Esophagus (tissue), 2 donors: ENCODE results near the gene GJE1. TPM values are rescaled to one million over a fixed set of nuclear protein-coding genes. Genes with fewer than 3 reads are reported as not detected.
"Not testable (repeated sequence)": the region's sequence is repeated elsewhere in the genome, so short reads cannot be mapped to it uniquely, and the experiment has no call there.

Experiments
- H3K27ac ChIP-seq, 2 donors: one replicate each; pipeline ENCODE4 v1.5.1; 2013; ENCODE audit warnings: low read depth in 2 of 2, mild to moderate bottlenecking in 2 of 2, inconsistent platforms in 1 of 2, low read length in 1 of 2, moderate library complexity in 1 of 2
- H3K27me3 ChIP-seq, 2 donors: one replicate each; pipeline ENCODE4 v1.6.1; 2013; ENCODE audit warnings: low read length in 2 of 2, control low read depth in 1 of 2, mild to moderate bottlenecking in 1 of 2; ENCODE audit not compliant: insufficient read depth in 2 of 2, control insufficient read depth in 1 of 2
- H3K36me3 ChIP-seq, 2 donors: one replicate each; pipeline ENCODE4 v1.6.1; 2013; ENCODE audit warnings: low read length in 1 of 2; ENCODE audit not compliant: control insufficient read depth in 2 of 2, insufficient read depth in 2 of 2
- H3K4me1 ChIP-seq, 2 donors: one replicate each; pipeline ENCODE4 v1.6.1; 2013; ENCODE audit warnings: low read length in 1 of 2; ENCODE audit not compliant: control insufficient read depth in 2 of 2, insufficient read depth in 2 of 2
- H3K4me3 ChIP-seq, 2 donors: one replicate each; pipeline ENCODE4 v1.5.1; 2013; ENCODE audit warnings: low read length in 2 of 2, mild to moderate bottlenecking in 2 of 2, low read depth in 1 of 2, moderate library complexity in 1 of 2
- H3K9me3 ChIP-seq, 2 donors: one replicate each; pipeline ENCODE4 v1.6.1; 2013; ENCODE audit warnings: mild to moderate bottlenecking in 2 of 2, low read depth in 1 of 2, low read length in 1 of 2, moderate library complexity in 1 of 2; ENCODE audit not compliant: control insufficient read depth in 2 of 2, insufficient read depth in 1 of 2
- whole genome bisulfite sequencing, 2 donors: extraction: QIAGEN DNeasy Blood & Tissue Kit; methylation state at CpG; one replicate each; pipeline ENCODE4 v1.1.7; 2013; 5-methylcytosine and 5-hydroxymethylcytosine counted together
- polyA plus RNA-seq, 2 donors: library from polyadenylated mRNA; stranded (reverse); fragments of 200-250 nt; gene quantifications; one replicate each; pipeline ENCODE4 v1.2.3, GENCODE V29; 2013
- donor health status: healthy with polysubstance abuse.
- donor health status: Bipolar disorder and iron deficiency.

The GJE1 gene
- polyA plus RNA-seq, 2 donors, result not detected

DNA sequence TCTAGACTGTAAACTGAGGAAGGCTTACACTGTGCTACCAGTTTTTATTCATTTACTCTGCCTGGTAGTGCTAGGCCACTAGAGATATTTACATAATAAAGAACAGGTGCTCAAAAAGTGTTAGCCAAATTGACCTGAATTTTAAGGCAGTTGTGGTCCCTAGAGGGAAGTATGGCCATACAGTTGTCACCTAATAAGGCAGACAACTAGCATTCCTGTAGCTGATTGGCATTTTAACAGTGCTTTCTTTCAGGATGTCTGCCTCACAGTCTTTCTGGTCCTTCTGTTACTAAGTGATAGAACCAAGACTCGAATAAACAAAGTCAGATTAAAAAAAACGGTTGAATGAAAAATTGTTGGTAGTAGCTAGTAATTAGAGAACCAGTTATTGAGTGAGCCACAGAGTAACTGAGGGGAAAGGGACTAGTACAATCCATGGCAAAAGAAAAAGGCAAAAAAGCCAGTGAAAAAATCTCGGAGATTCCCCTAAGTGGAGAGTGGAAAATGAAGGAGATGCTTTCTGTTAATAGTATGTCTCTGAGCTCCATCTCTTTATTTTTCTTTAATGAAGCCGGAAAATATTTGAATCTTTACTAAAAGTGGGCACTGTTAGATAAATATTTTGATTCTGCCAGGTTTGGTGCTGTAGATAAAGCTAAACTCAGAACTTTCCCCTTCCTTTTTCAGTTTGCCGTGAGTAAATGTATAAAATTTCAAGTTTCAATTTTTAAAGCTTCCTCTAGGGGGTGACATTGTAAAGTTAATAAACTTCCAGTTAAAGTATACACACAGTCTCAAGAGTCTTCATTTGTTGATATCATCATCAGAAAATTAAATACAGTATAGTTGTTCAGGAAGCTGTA, 23.4 kb downstream of the GJE1 start:
- WGBS, 2 donors, result 44 to 50% methylated on average over 5 of the region's 5 CpGs
- H3K4me1 ChIP-seq, result peaks cover 0 to 3% of the 10 kb centered on the region in 2 donors
- no peaks in the 10 kb centered on the region for H3K9me3 ChIP-seq
- H3K27me3 ChIP-seq, result no peaks in the 10 kb centered on the region
- no peak overlapping the region for H3K27ac ChIP-seq
- H3K36me3 ChIP-seq, result no peaks in the 10 kb centered on the region
- no peak overlapping the region for H3K4me3 ChIP-seq

DNA sequence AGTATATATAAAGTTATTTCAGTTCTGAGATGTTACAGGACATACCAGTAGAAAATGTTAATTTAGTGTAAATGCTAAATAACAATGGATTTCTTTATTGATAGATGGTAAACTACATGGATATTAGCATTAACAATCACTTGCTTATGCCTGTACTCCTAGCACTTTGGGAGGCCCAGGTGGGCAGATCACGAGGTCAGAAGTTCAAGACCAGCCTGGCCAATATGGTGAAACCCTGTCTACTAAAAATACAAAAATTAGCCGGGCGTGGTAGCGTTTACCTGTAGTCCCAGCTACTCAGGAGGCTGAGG, 24.0 kb downstream of the GJE1 start:
- 90 to 94% methylated on average over 4 of the region's 4 CpGs for WGBS, 2 donors
- not testable (repeated sequence) for H3K9me3 ChIP-seq, H3K4me1 ChIP-seq, H3K27me3 ChIP-seq, H3K36me3 ChIP-seq, H3K4me3 ChIP-seq, H3K27ac ChIP-seq

- Histone ChIP-seq H3K4me3 (no peak overlapping the region), H3K4me1 (peaks cover 0 to 3% of the 10 kb centered on the region in 2 donors), H3K9me3 (no peaks in the 10 kb centered on the region), H3K36me3 (peaks cover 0 to 4% of the 10 kb centered on the region in 2 donors), H3K27me3 (no peaks in the 10 kb centered on the region), H3K27ac (no peak overlapping the region)
- WGBS, 2 donors, result 67 to 83% methylated on average over 1 of the region's 1 CpG
Observed at GRCh38 chr6:142162780-142163179, 30.1 kb downstream of the GJE1 start.

- Histone ChIP-seq H3K27me3 (no peaks in the 10 kb centered on the region), H3K27ac (no peak overlapping the region), H3K4me1 (peaks cover 0 to 1% of the 10 kb centered on the region in 2 donors), H3K9me3 (no peaks in the 10 kb centered on the region), H3K4me3 (no peak overlapping the region), H3K36me3 (peaks cover 0 to 4% of the 10 kb centered on the region in 2 donors)
- 89 to 92% methylated on average over 4 of the region's 4 CpGs for WGBS, 2 donors
Observed at GRCh38 chr6:142165227-142165626, 32.5 kb downstream of the GJE1 start.

DNA sequence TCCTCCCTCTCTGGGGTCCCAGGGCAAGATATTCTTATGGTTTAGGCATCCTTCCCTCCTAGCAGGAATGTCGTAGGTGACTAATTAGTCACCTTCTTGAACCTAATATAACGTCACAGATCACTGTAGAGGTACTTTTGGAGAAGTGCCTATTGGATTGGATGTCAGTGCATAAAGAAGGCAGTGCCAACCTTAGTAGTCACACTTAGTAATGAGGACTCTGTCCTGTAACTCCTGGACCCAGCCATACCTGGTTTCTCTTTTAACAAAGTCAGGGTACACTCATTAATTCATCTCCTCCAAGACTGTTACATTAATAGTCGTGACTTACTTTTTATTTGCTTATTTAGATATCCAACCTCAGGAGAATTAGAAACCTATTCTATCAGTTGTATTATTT, 34.3 kb downstream of the GJE1 start:
- no peak overlapping the region for H3K4me3 ChIP-seq
- 77 to 80% methylated on average over 3 of the region's 3 CpGs for WGBS, 2 donors
- peaks cover 0 to 4% of the 10 kb centered on the region in 2 donors for H3K36me3 ChIP-seq

GRCh38 chr6:142167486-142167885, 34.8 kb downstream of the GJE1 start:
- Histone ChIP-seq H3K9me3 (no peaks in the 10 kb centered on the region), H3K36me3 (peaks cover 0 to 4% of the 10 kb centered on the region in 2 donors)
- WGBS, 2 donors, result 81 to 82% methylated on average over 2 of the region's 2 CpGs

More for the DNA sequence above, 34.3 kb downstream of the GJE1 start:
- Histone ChIP-seq H3K4me1 (no peaks in the 10 kb centered on the region), H3K27me3 (no peaks in the 10 kb centered on the region), H3K9me3 (no peaks in the 10 kb centered on the region), H3K27ac (no peak overlapping the region)

GRCh38 chr6:142171351-142171750, 38.6 kb downstream of the GJE1 start:
- Histone ChIP-seq H3K9me3 (no peaks in the 10 kb centered on the region), H3K27me3 (no peaks in the 10 kb centered on the region), H3K36me3 (peaks cover 3 to 12% of the 10 kb centered on the region in 2 donors), H3K4me3 (no peak overlapping the region), H3K27ac (no peak overlapping the region), H3K4me1 (no peaks in the 10 kb centered on the region)

More at GRCh38 chr6:142167486-142167885, 34.8 kb downstream of the GJE1 start:
- Histone ChIP-seq H3K4me1 (no peaks in the 10 kb centered on the region), H3K4me3 (no peak overlapping the region), H3K27ac (no peak overlapping the region), H3K27me3 (no peaks in the 10 kb centered on the region)

GRCh38 chr6:142172758-142173157, 40.0 kb downstream of the GJE1 start:
- no peak overlapping the region for H3K27ac ChIP-seq
- H3K36me3 ChIP-seq, result peaks cover 3 to 8% of the 10 kb centered on the region in 2 donors
- H3K4me3 ChIP-seq, result no peak overlapping the region
- no peaks in the 10 kb centered on the region for H3K27me3 ChIP-seq
- H3K9me3 ChIP-seq, result no peaks in the 10 kb centered on the region
- no peaks in the 10 kb centered on the region for H3K4me1 ChIP-seq

- Histone ChIP-seq H3K9me3 (no peaks in the 10 kb centered on the region), H3K27ac (no peak overlapping the region), H3K36me3 (peaks cover 3 to 8% of the 10 kb centered on the region in 2 donors), H3K4me1 (no peaks in the 10 kb centered on the region), H3K27me3 (no peaks in the 10 kb centered on the region), H3K4me3 (no peak overlapping the region)
- 98% methylated on average over 3 of the region's 3 CpGs for WGBS, 2 donors
Observed at GRCh38 chr6:142173980-142174379, 41.3 kb downstream of the GJE1 start.

DNA sequence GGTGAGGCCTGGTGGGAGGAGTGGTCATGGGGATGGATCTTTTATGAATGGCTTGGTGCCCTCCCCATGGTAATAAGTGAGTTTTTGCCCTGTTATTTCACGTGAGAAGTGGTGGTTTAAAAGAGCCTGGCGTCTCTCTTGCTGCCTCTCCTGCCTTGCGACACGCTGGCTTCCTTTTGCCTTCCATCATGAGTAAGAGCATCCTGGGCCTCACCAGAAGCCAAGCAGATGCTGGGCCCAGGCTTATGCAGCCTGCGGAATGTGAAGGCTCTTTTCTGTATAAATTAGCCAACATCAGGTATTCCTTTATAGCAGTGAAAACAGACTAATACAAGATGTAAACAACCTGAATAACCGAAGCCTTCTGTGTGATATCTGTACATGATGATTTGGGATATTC, 42.0 kb downstream of the GJE1 start:
- 93 to 94% methylated on average over 6 of the region's 6 CpGs for WGBS, 2 donors
- H3K27me3 ChIP-seq, result no peaks in the 10 kb centered on the region
- peaks cover 3 to 8% of the 10 kb centered on the region in 2 donors for H3K36me3 ChIP-seq

More for the DNA sequence above, 42.0 kb downstream of the GJE1 start:
- Histone ChIP-seq H3K4me3 (no peak overlapping the region), H3K4me1 (no peaks in the 10 kb centered on the region), H3K27ac (no peak overlapping the region), H3K9me3 (no peaks in the 10 kb centered on the region)
